PC-3 (cell line): Measurements from ENCODE around the gene PRSS36. TPM values are rescaled to one million over a fixed set of nuclear protein-coding genes. Genes with fewer than 3 reads are reported as not detected.
A peak's percentile ranks its signal among the peaks of the same experiment; 100 is the strongest.
"Not testable (repeated sequence)": the region's sequence is repeated elsewhere in the genome, so short reads cannot be mapped to it uniquely, and the experiment has no call there.

Source experiments
- ATAC-seq: fragments of 200-7000 bp; cut with Tn5 transposase; 2 replicates; pipeline ENCODE4 v1.9.1; 2020; ENCODE audit warnings: mild to moderate bottlenecking, moderate library complexity
- BruUV-seq: library from RNA; stranded (reverse); fragments of 400-500 nt; replicated peaks from 2 replicates; lab custom pipeline; 2021; lab: Mats Ljungman, UMichigan
- CTCF ChIA-PET: fragments of 300-600 bp; sonication (Branson Sonifier 250); formaldehyde crosslinking; loops from one replicate; lab custom pipeline; 2022; ENCODE audit warnings: antibody characterized with exemption; lab: Charles Lee
- POLR2A ChIA-PET: fragments of 300-600 bp; sonication (Branson Sonifier 250); formaldehyde crosslinking; loops from one replicate; lab custom pipeline; 2022; ENCODE audit warnings: antibody characterized with exemption; ENCODE audit not compliant: unreplicated experiment; lab: Charles Lee
- DNase-seq: peaks from one replicate; pipeline ENCODE4 v3.0.0-alpha.2; 2015
- H2AFZ ChIP-seq: fragments of 300-600 bp; sonication (generic); 2 replicates; pipeline ENCODE4 v1.6.0; 2016; ENCODE audit warnings: antibody characterized with exemption, low read length
- H3F3A ChIP-seq: fragments of 300-600 bp; sonication (generic); one replicate; pipeline ENCODE4 v1.6.0; 2017; ENCODE audit warnings: antibody characterized with exemption, low read length, control low read depth, mild to moderate bottlenecking; ENCODE audit not compliant: unreplicated experiment
- H3K27ac ChIP-seq: fragments of 300-600 bp; sonication (generic); 2 replicates; pipeline ENCODE4 v1.5.1; 2016; ENCODE audit warnings: mild to moderate bottlenecking, low read length
- H3K27me3 ChIP-seq: fragments of 300-600 bp; sonication (generic); 2 replicates; pipeline ENCODE4 v1.6.1; 2016; ENCODE audit warnings: low read length, mixed read lengths
- H3K36me3 ChIP-seq: fragments of 300-600 bp; sonication (generic); 2 replicates; pipeline ENCODE4 v1.6.1; 2016; ENCODE audit warnings: low read depth, mixed run types, low read length, mixed read lengths
- H3K4me1 ChIP-seq: fragments of 300-600 bp; sonication (generic); 2 replicates; pipeline ENCODE4 v1.5.1; 2016; ENCODE audit warnings: low read length; ENCODE audit not compliant: insufficient read depth
- H3K4me2 ChIP-seq: fragments of 300-600 bp; sonication (generic); 2 replicates; pipeline ENCODE4 v1.6.0; 2016; ENCODE audit warnings: low read length
- H3K4me3 ChIP-seq: fragments of 300-600 bp; sonication (generic); 2 replicates; pipeline ENCODE4 v1.5.1; 2016; ENCODE audit warnings: mild to moderate bottlenecking, low read length, mixed read lengths
- H3K79me2 ChIP-seq: fragments of 300-600 bp; sonication (generic); 2 replicates; pipeline ENCODE4 v1.6.1; 2017; ENCODE audit warnings: low read length, mixed read lengths
- H3K9ac ChIP-seq: fragments of 300-600 bp; sonication (generic); 2 replicates; pipeline ENCODE4 v1.6.0; 2016; ENCODE audit warnings: mild to moderate bottlenecking, low read length
- H3K9me2 ChIP-seq: fragments of 300-600 bp; sonication (generic); replicated peaks from 2 replicates; pipeline ENCODE4 v1.6.1; 2016; ENCODE audit warnings: mixed run types, low read length, mixed read lengths
- H3K9me3 ChIP-seq: fragments of 300-600 bp; sonication (generic); 2 replicates; pipeline ENCODE4 v1.6.1; 2016; ENCODE audit warnings: low read length, mixed read lengths
- H4K20me1 ChIP-seq: fragments of 300-600 bp; sonication (generic); 2 replicates; pipeline ENCODE4 v1.6.1; 2016; ENCODE audit warnings: low read length, mixed read lengths
- EZH2 ChIP-seq: fragments of 300-600 bp; sonication (generic); IDR thresholded peaks from one replicate; pipeline ENCODE4 v1.6.1; 2017; ENCODE audit warnings: antibody characterized with exemption, mild to moderate bottlenecking, low read length; ENCODE audit not compliant: unreplicated experiment
- EZH2phosphoT487 ChIP-seq: fragments of 300-600 bp; sonication (generic); IDR thresholded peaks from 2 replicates; pipeline ENCODE4 v1.6.1; 2018; ENCODE audit warnings: mild to moderate bottlenecking, antibody characterized with exemption, low read length, borderline replicate concordance
- intact Hi-C: fragments of 100-400 bp; cut with micrococcal nuclease; formaldehyde crosslinking; loops from 2 replicates; pipeline ENCODE4 v1.9.0; 2023
- total RNA-seq: library from RNA; depleted of rRNA; stranded (reverse); fragments of >200 nt; gene quantifications from 2 replicates; pipeline ENCODE4 v1.2.3, GENCODE V29; 2014
- TF ChIP-seq, protein P1 (sequence below): fragments of 300-600 bp; sonication (generic); conservative IDR thresholded peaks from 2 replicates; pipeline ENCODE4 v1.5.1; 2017; ENCODE audit warnings: antibody characterized with exemption, low read depth, mild to moderate bottlenecking, low read length

The PRSS36 gene
- total RNA-seq, 1 experiment from 2014 or later = 0.51 TPM

DNA sequence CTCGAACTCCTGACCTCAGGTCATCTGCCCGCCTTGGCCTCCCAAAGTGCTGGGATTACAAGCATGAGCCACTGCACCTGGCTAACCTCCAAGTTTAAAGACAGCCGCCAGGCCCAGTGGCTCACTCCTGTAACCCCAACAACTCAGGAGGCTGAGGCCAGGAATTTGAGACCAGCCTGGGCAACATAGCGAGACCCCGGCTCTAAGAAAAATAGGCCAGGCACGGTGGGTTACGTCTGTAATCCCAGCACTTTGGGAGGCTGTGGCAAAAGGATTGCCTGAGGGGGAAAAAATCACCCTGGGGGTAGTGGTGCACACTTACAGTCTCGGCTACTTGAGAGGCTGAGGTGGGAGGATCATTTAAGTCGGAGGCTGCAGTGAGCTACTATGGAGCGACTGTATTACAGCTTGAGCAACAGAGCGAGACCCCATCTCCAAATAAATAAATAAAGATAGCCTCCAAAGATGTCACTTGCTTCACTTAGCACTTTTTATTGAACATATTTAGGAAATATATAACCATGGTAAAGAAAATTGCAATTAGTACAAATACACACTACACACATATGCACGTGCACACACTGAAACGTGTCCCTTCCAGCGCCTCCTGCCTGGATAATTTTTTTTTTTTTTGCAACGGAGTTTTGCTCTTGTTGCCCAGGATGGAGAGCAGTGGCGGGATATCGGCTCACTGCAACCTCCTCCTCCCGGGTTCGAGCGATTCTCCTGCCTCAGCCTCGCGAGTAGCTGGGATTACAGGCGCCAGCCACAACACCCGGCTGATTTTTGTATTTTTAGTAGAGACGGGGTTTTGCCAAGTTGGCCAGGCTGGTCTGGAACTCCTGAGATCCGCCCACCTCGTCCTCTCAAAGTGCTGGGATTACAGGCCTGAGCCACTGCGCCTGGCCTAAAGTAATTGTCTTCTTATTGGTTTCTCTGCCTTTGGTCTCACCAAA is 43.1 kb downstream of the PRSS36 start:
- Histone ChIP-seq H3K4me2 (no peak overlapping the region), H3K4me1 (peaks cover 17% of the 10 kb centered on the region), H3K9me2 (no peaks in the 10 kb centered on the region), H3K9ac (no peak overlapping the region), H4K20me1 (no peaks in the 10 kb centered on the region), H3K79me2 (peaks cover 15% of the 10 kb centered on the region), H2AFZ (no peak overlapping the region), H3K36me3 (0 out of 2 replicates have a peak, but pooled peaks cover 2% of the 10 kb centered on the region), H3K27me3 (no peaks in the 10 kb centered on the region), H3K27ac (no peak overlapping the region), H3K4me3 (no peak overlapping the region), H3F3A (no peaks in the 10 kb centered on the region), H3K9me3 (no peaks in the 10 kb centered on the region)
- no peak for DNase-seq
- TF ChIP-seq EZH2phosphoT487 = no peak
- TF ChIP-seq EZH2 = no peak
- TF ChIP-seq, protein P1, sequence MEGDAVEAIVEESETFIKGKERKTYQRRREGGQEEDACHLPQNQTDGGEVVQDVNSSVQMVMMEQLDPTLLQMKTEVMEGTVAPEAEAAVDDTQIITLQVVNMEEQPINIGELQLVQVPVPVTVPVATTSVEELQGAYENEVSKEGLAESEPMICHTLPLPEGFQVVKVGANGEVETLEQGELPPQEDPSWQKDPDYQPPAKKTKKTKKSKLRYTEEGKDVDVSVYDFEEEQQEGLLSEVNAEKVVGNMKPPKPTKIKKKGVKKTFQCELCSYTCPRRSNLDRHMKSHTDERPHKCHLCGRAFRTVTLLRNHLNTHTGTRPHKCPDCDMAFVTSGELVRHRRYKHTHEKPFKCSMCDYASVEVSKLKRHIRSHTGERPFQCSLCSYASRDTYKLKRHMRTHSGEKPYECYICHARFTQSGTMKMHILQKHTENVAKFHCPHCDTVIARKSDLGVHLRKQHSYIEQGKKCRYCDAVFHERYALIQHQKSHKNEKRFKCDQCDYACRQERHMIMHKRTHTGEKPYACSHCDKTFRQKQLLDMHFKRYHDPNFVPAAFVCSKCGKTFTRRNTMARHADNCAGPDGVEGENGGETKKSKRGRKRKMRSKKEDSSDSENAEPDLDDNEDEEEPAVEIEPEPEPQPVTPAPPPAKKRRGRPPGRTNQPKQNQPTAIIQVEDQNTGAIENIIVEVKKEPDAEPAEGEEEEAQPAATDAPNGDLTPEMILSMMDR = no peak
- ATAC-seq = no peak
- BruUV-seq = no TSS peak
- POLR2A ChIA-PET = no interaction called here
- CTCF ChIA-PET = no interaction called here
- intact Hi-C loops = no loop called here

DNA sequence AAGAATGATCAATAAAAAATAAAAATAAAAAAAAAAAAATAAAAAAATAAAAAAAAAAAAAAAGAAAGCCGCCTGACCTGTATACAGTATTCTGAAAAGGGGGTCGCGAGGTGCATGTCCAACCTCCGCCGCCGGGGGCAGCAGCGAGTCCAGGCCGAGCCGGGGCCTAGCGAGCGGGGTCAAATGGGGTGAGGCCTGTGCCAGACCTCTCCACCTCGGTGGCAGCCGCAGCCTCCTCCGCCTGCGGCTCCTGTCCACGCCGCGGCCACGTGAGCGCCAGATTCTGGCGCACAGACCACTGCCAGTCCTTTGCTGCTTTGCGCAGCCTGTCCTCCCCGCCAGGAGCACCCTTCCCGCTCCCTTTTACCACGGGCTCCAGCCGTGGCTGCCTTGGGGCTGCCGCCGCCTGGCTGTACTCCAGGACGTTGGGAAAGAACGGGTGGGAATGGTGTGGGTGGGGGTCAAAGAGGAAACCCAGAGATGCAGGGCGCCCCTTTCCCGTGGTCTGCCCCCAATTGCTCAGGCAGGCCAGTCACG is 44.1 kb downstream of the PRSS36 start:
- POLR2A ChIA-PET = no interaction called here

DNA sequence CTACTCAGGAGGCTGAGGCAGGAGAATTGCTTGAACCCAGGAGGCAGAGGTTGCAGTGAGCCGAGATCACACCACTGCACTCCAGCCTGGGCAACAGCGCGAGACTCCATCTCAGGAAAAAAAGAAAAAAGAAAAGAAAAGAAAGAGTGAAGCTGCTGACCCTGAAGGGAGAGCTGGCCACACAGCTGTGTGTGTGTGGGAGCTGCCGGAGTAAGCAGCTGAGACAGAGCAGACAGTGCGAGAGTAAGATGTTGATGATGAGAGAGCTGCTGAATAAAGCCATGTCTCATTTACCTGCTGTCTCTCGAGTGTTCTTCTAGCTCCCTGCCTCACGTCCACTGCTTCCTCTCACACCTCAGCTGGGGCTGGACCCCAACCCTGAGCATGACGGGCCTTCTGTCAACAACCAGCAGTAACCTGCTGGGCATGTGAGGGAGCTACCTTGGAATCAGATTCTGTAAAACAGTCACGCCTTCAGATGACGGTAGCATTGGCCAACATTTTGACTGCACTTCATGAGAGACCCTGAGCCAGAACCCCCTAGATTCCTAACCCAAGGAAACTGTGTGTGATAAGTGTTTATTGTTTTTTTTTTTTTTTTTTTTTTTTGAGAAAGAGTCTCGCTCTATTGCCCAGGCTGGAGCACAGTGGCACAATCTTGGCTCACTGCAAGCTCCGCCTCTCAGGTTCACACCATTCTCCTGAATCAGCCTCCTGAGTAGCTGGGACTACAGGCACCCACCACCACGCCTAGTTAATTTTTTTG is 48.8 kb downstream of the PRSS36 start:
- ChIA-PET POLR2A (interaction anchor here (0.7 to 0.9 kb wide), 2 partner anchors 16 to 82 kb away, joined by 3 to 4 read pairs; partner anchors contain the start of gene KAT8), CTCF (interaction anchor here (1.2 kb wide), 1 partner anchor 41 kb away, joined by 3 read pairs; no protein-coding TSS in a partner anchor)
- H3F3A ChIP-seq, H4K20me1 ChIP-seq, H3K4me3 ChIP-seq, H3K79me2 ChIP-seq, H3K9me3 ChIP-seq, H3K36me3 ChIP-seq, H3K9ac ChIP-seq, H3K27me3 ChIP-seq, H3K27ac ChIP-seq, H3K4me2 ChIP-seq, BruUV-seq, intact Hi-C loops, H3K4me1 ChIP-seq, ATAC-seq, H3K9me2 ChIP-seq, DNase-seq, H2AFZ ChIP-seq: not testable (repeated sequence)

More for the DNA sequence above, 44.1 kb downstream of the PRSS36 start:
- peak; percentile 38; the same call in 1 of the 2 replicates for ATAC-seq
- no TSS peak for BruUV-seq
- Histone ChIP-seq H3K4me1 (peaks cover 17% of the 10 kb centered on the region), H3K9me3 (no peaks in the 10 kb centered on the region), H3K4me2 (no peak overlapping the region), H3K27me3 (no peaks in the 10 kb centered on the region), H4K20me1 (no peaks in the 10 kb centered on the region), H2AFZ (peak overlapping the region; percentile 57; the same call in 1 of the 2 replicates), H3K9me2 (no peaks in the 10 kb centered on the region), H3K27ac (no peak overlapping the region), H3K4me3 (no peak overlapping the region), H3F3A (no peaks in the 10 kb centered on the region), H3K79me2 (peaks cover 15% of the 10 kb centered on the region), H3K36me3 (0 out of 2 replicates have a peak, but pooled peaks cover 2% of the 10 kb centered on the region), H3K9ac (no peak overlapping the region)
- CTCF ChIA-PET = no interaction called here
- peak; percentile 42 for DNase-seq
- intact Hi-C loops = no loop called here
- TF ChIP-seq, protein P1 = peak; percentile 53; the same call in 1 of the 2 replicates
- TF ChIP-seq EZH2phosphoT487 (no peak), EZH2 (no peak)
